ENCODE data around the gene C1QC.

DNA sequence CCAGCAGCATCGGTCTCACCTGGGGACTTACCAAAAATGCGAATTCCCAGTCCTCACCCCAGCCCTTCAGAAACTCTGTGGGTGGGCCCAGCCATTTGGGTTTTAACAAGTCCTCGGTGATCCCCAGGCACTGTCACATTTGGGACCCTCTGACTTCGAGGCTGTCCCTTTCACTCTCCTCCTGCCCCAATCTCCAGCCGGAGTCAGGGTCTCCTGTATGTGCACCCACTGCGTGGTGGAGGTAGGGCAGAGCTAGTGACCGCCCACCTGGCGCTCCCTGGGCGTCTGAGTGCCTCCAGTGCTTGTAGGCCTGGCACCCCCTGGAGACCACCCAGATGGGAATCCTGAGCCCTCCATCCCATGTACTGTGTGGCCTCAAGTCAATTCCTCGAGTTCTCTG is 49.0 kb upstream of the C1QC start:
- TF ChIP-seq CTCF (IDR thresholded peaks at IDR 0.05; ENCODE audit: low read depth, low read length, missing input control) (no peak), MAX (IDR thresholded peaks at IDR 0.05) (no peak), YY1 (IDR thresholded peaks at IDR 0.05) (no peak), GABPA (IDR thresholded peaks at IDR 0.05 in 1 of 2, conservative IDR thresholded peaks at IDR 0.05 in 1 of 2) (no peak), EGR1 (IDR thresholded peaks at IDR 0.05; ENCODE audit: low read depth in 2 of 2) (no peak), SP1 (IDR thresholded peaks at IDR 0.05) (no peak)
- TF ChIP-seq, protein P1, sequence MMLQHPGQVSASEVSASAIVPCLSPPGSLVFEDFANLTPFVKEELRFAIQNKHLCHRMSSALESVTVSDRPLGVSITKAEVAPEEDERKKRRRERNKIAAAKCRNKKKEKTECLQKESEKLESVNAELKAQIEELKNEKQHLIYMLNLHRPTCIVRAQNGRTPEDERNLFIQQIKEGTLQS (IDR thresholded peaks at IDR 0.05) = no peak
- TF ChIP-seq, protein P2, sequence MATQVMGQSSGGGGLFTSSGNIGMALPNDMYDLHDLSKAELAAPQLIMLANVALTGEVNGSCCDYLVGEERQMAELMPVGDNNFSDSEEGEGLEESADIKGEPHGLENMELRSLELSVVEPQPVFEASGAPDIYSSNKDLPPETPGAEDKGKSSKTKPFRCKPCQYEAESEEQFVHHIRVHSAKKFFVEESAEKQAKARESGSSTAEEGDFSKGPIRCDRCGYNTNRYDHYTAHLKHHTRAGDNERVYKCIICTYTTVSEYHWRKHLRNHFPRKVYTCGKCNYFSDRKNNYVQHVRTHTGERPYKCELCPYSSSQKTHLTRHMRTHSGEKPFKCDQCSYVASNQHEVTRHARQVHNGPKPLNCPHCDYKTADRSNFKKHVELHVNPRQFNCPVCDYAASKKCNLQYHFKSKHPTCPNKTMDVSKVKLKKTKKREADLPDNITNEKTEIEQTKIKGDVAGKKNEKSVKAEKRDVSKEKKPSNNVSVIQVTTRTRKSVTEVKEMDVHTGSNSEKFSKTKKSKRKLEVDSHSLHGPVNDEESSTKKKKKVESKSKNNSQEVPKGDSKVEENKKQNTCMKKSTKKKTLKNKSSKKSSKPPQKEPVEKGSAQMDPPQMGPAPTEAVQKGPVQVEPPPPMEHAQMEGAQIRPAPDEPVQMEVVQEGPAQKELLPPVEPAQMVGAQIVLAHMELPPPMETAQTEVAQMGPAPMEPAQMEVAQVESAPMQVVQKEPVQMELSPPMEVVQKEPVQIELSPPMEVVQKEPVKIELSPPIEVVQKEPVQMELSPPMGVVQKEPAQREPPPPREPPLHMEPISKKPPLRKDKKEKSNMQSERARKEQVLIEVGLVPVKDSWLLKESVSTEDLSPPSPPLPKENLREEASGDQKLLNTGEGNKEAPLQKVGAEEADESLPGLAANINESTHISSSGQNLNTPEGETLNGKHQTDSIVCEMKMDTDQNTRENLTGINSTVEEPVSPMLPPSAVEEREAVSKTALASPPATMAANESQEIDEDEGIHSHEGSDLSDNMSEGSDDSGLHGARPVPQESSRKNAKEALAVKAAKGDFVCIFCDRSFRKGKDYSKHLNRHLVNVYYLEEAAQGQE (IDR thresholded peaks at IDR 0.05) = no peak

Data from liver (tissue), 3 donors.